Measurements from ENCODE around the gene GCDH.

- TF ChIP-seq CTCF (IDR thresholded peaks at IDR 0.05) (no peak), POLR2A (IDR thresholded peaks at IDR 0.05) (no peak)
Observed at GRCh38 chr19:12893582-12893981, 2.6 kb downstream of the GCDH start.
